Endodermal cell (in vitro differentiated cells): ENCODE results near the gene RUFY2. TPM values are rescaled to one million over a fixed set of nuclear protein-coding genes. Genes with fewer than 3 reads are reported as not detected.

ENCODE experiments used
- DNase-seq: peaks from one replicate; pipeline ENCODE4 v3.0.0-alpha.2; 2017
- H3K27ac ChIP-seq: 2 replicates; pipeline ENCODE4 v1.5.1; 2013; ENCODE audit warnings: mild to moderate bottlenecking, low read depth, low read length, moderate library complexity
- H3K27me3 ChIP-seq: 2 replicates; pipeline ENCODE4 v1.6.1; 2013; ENCODE audit warnings: mild to moderate bottlenecking, low read length, moderate library complexity; ENCODE audit not compliant: insufficient read depth, control insufficient read depth, poor library complexity, severe bottlenecking
- H3K36me3 ChIP-seq: 2 replicates; pipeline ENCODE4 v1.7.0; 2013; ENCODE audit warnings: mild to moderate bottlenecking, low read length, moderate library complexity; ENCODE audit not compliant: control insufficient read depth, insufficient read depth
- H3K4me1 ChIP-seq: one replicate; pipeline ENCODE4 v1.7.0; 2013; ENCODE audit warnings: low read length; ENCODE audit not compliant: control insufficient read depth, insufficient read depth
- H3K4me3 ChIP-seq: 2 replicates; pipeline ENCODE4 v1.5.1; 2013; ENCODE audit warnings: mild to moderate bottlenecking, low read length, moderate library complexity
- H3K9ac ChIP-seq: 2 replicates; pipeline ENCODE4 v1.6.1; 2013; ENCODE audit warnings: mild to moderate bottlenecking, low read length, moderate library complexity; ENCODE audit not compliant: poor library complexity, severe bottlenecking; ENCODE audit errors: extremely low read depth
- H3K9me3 ChIP-seq: 2 replicates; pipeline ENCODE4 v1.6.1; 2013; ENCODE audit warnings: mild to moderate bottlenecking, low read length, moderate library complexity; ENCODE audit not compliant: control insufficient read depth
- H3K27ac Mint-ChIP-seq: 2 replicates; pipeline ENCODE4 v1.8.0; 2020; ENCODE audit warnings: mixed read lengths
- H3K27me3 Mint-ChIP-seq: 2 replicates; pipeline ENCODE4 v1.8.0; 2021; ENCODE audit warnings: mild to moderate bottlenecking, mixed read lengths; ENCODE audit not compliant: insufficient read depth
- H3K36me3 Mint-ChIP-seq: 2 replicates; pipeline ENCODE4 v1.8.0; 2020; ENCODE audit warnings: low read depth, mixed read lengths
- H3K4me1 Mint-ChIP-seq: 2 replicates; pipeline ENCODE4 v1.8.0; 2020; ENCODE audit warnings: mixed read lengths
- H3K4me3 Mint-ChIP-seq: 2 replicates; pipeline ENCODE4 v1.8.0; 2020; ENCODE audit warnings: mild to moderate bottlenecking, moderate library complexity, mixed read lengths
- H3K9me3 Mint-ChIP-seq: 2 replicates; pipeline ENCODE4 v1.8.0; 2020; ENCODE audit warnings: mild to moderate bottlenecking, mixed read lengths
- WGBS, 2 experiments: methylation state at CpG; one replicate each; pipeline versions ENCODE4 v1.1.5 to v1.1.7; 2013; ENCODE audit warnings: missing lambda C conversion rate in 2 of 2, mixed read lengths in 1 of 2; ENCODE audit not compliant: insufficient coverage in 1 of 2, insufficient read length in 1 of 2; 5-methylcytosine and 5-hydroxymethylcytosine counted together
- total RNA-seq, 2 donors: library from RNA; stranded (reverse); fragmentation: NEBNext Ultra II Directional in 1 of 2; extraction: Animal tissue kit (Norgen Biotek cat#: 25700) in 1 of 2; gene quantifications; 2 replicates in 1 of 2; 3 replicates in 1 of 2; pipeline ENCODE4 v1.2.1, GENCODE V29; 2021
- TF ChIP-seq, protein P1 (sequence below): fragments of 200-600 bp; sonication (generic); conservative IDR thresholded peaks from 2 replicates; pipeline ENCODE4 v1.5.0; 2021; ENCODE audit warnings: antibody characterized with exemption, mild to moderate bottlenecking

Gene RUFY2
- total RNA-seq, 2 donors from 2014 or later = 21.1 to 26.9 TPM

DNA sequence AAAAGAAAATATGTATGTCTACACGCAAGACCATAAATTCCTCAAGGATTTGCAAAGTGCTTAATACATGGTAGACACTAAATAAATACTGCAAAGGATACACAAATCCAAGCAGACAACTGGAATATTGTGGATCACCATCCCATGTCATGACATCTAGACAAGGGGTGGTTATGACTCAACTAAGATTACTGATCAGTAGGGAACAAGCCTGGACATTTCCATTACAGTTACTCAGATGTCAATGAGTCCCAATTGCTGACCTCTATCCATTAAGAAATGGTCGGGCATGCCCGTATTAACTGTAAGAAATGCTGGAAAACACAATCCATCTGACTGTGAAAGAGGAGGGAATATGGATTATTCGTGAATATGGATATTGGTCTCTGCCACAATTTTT is 27.6 kb upstream of the RUFY2 start:
- Histone ChIP-seq H3K27me3 (no peaks in the 10 kb centered on the region), H3K27ac (no peak overlapping the region), H3K9ac (no peak overlapping the region), H3K4me3 (no peak overlapping the region), H3K36me3 (peaks cover 65% of the 10 kb centered on the region), H3K9me3 (no peaks in the 10 kb centered on the region), H3K4me1 (no peaks in the 10 kb centered on the region)
- Mint-ChIP-seq H3K27me3 (no peaks in the 10 kb centered on the region), H3K4me1 (no peaks in the 10 kb centered on the region), H3K27ac (peak overlapping the region; percentile 35), H3K36me3 (peaks cover 66% of the 10 kb centered on the region), H3K4me3 (no peak overlapping the region), H3K9me3 (no peaks in the 10 kb centered on the region)
- 96% methylated on average over 4 of the region's 4 CpGs; no CpG with 5 or more reads in 1 of the 2 experiments for WGBS, 2 experiments
- no peak for DNase-seq
- TF ChIP-seq, protein P1, sequence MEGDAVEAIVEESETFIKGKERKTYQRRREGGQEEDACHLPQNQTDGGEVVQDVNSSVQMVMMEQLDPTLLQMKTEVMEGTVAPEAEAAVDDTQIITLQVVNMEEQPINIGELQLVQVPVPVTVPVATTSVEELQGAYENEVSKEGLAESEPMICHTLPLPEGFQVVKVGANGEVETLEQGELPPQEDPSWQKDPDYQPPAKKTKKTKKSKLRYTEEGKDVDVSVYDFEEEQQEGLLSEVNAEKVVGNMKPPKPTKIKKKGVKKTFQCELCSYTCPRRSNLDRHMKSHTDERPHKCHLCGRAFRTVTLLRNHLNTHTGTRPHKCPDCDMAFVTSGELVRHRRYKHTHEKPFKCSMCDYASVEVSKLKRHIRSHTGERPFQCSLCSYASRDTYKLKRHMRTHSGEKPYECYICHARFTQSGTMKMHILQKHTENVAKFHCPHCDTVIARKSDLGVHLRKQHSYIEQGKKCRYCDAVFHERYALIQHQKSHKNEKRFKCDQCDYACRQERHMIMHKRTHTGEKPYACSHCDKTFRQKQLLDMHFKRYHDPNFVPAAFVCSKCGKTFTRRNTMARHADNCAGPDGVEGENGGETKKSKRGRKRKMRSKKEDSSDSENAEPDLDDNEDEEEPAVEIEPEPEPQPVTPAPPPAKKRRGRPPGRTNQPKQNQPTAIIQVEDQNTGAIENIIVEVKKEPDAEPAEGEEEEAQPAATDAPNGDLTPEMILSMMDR = no peak

DNA sequence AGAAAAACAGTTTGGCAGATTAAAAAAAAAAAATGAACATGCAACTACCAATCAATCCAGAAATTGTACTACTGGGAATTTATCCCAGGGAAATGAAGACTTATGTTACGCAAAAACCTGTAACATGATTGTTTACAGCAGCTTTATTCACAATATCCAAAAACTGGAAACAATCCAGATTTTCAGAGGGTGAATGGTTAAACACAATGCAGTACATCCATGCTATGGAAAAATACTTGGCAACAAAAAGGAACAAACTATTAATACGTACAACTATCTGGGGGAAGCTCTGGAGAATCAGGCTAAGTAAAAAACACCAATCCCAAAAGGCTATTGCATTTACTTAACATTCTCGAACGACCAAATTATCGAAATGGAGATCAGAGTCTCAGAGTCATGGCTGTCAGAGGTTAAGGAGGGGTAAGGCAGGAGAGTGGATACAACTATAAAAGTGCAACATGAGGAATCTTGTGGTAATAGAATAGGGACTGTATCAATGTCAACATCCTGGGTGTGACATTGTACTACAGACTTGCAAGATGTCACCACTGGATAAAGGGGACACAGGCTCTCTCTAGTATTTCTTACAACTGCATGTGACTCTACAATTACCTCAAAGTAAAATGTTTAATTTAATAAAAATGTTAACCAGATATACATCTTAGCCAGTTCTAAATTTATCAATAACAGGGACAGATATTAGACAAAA is 21.5 kb upstream of the RUFY2 start:
- 97 to 100% methylated on average over 5 of the region's 5 CpGs for WGBS, 2 experiments
- peaks cover 53% of the 10 kb centered on the region for H3K36me3 ChIP-seq
- H3K4me1 ChIP-seq = no peaks in the 10 kb centered on the region
- H3K27ac Mint-ChIP-seq = no peak overlapping the region
- no peak overlapping the region for H3K9ac ChIP-seq
- H3K27me3 Mint-ChIP-seq = no peaks in the 10 kb centered on the region
- peaks cover 63% of the 10 kb centered on the region for H3K36me3 Mint-ChIP-seq
- TF ChIP-seq, protein P1 = no peak
- no peak overlapping the region for H3K27ac ChIP-seq
- H3K9me3 Mint-ChIP-seq = no peaks in the 10 kb centered on the region
- H3K4me3 ChIP-seq = no peak overlapping the region
- no peaks in the 10 kb centered on the region for H3K9me3 ChIP-seq
- H3K27me3 ChIP-seq = no peaks in the 10 kb centered on the region
- no peak for DNase-seq
- H3K4me1 Mint-ChIP-seq = no peaks in the 10 kb centered on the region
- H3K4me3 Mint-ChIP-seq = no peak overlapping the region

DNA sequence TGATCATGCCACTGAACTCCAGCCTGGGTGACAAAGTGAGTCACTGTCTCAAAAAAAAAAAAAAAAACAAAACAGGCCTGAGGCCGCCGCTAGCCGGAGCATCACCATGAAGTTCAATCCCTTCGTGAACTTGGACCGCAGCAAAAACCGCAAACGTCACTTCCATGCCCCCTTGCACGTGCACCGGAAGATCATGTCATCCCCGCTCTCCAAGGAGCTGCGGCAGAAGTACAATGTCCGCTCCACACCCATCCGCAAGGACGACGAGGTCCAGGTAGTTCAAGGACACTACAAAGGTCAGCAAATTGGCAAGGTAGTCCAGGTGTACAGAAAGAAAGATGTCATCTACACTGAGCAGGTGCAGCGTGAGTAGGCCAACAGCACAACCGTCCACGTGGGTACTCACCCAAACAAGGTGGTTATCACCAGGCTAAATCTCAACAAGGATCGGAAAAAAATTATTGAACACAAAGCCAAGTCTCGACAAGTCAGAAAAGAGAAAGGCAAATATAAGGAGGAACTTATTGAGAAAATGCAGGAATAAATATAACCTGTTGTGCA is 17.5 kb upstream of the RUFY2 start:
- H3K27ac ChIP-seq = no peak overlapping the region
- no peaks in the 10 kb centered on the region for H3K27me3 ChIP-seq
- no peak overlapping the region for H3K9ac ChIP-seq
- TF ChIP-seq, protein P1 = no peak
- WGBS, 2 experiments = 96 to 97% methylated on average over 18 to 20 of the region's 20 CpGs
- H3K9me3 Mint-ChIP-seq = no peaks in the 10 kb centered on the region
- peak overlapping the region; percentile 53 for H3K27ac Mint-ChIP-seq
- no peak overlapping the region for H3K4me3 Mint-ChIP-seq
- DNase-seq = no peak
- H3K36me3 ChIP-seq = peaks cover 65% of the 10 kb centered on the region
- no peaks in the 10 kb centered on the region for H3K4me1 ChIP-seq
- no peaks in the 10 kb centered on the region for H3K4me1 Mint-ChIP-seq
- H3K36me3 Mint-ChIP-seq = peaks cover 65% of the 10 kb centered on the region
- H3K27me3 Mint-ChIP-seq = no peaks in the 10 kb centered on the region
- no peak overlapping the region for H3K4me3 ChIP-seq
- H3K9me3 ChIP-seq = no peaks in the 10 kb centered on the region
